SK-N-SH (cell line): ENCODE measurements around the gene CASKIN2. TPM values are rescaled to one million over a fixed set of nuclear protein-coding genes. Genes with fewer than 3 reads are reported as not detected.

ENCODE experiments used
- CTCF ChIA-PET: fragments of 300-600, 350-600 bp; formaldehyde crosslinking; extraction: SDS; loops from one replicate; lab custom pipeline; 2021; lab: Yijun Ruan, JAX
- POLR2A ChIA-PET: fragments of 350-600 bp; sonication (Branson Sonifier 250); formaldehyde crosslinking; extraction: SDS; loops from one replicate; lab custom pipeline; 2020; ENCODE audit warnings: antibody characterized with exemption, inconsistent platforms; lab: Yijun Ruan, JAX
- DNase-seq: peaks from one replicate; pipeline ENCODE4 v3.0.0; 2012
- H2AFZ ChIP-seq: fragments of 200-600 bp; sonication (generic); 2 replicates; pipeline ENCODE4 v1.8.1; 2016; ENCODE audit warnings: antibody characterized with exemption, mild to moderate bottlenecking, low read depth
- H3F3A ChIP-seq: fragments of 200-600 bp; sonication (generic); replicated peaks from 2 replicates; pipeline ENCODE3; 2016; ENCODE audit warnings: antibody characterized with exemption, mild to moderate bottlenecking; ENCODE audit not compliant: insufficient read depth
- H3K27ac ChIP-seq, 2 experiments: fragments of 200-500 bp in 1 of 2; fragments of 200-600 bp in 1 of 2; sonication (Bioruptor generic) in 1 of 2; sonication (generic), shearing (Covaris generic) in 1 of 2; 2 replicates each; pipeline versions ENCODE4 v1.5.1 to v1.6.1; 2014 to 2016; ENCODE audit warnings: low read depth in 2 of 2, inconsistent platforms in 1 of 2, low read length in 1 of 2, mild to moderate bottlenecking in 1 of 2, mixed read lengths in 1 of 2
- H3K27me3 ChIP-seq: fragments of 200-600 bp; sonication (generic), shearing (Covaris generic); 2 replicates; pipeline ENCODE4 v1.6.1; 2016; ENCODE audit warnings: mixed run types; ENCODE audit not compliant: insufficient read depth
- H3K36me3 ChIP-seq, 2 experiments: fragments of 200-500 bp in 1 of 2; fragments of 200-600 bp in 1 of 2; sonication (Bioruptor generic) in 1 of 2; sonication (generic) in 1 of 2; replicated peaks in 1 of 2; 2 replicates each; pipeline versions ENCODE3 to v1.5.1; 2014 to 2016; ENCODE audit warnings: low read length in 1 of 2, mild to moderate bottlenecking in 1 of 2; ENCODE audit not compliant: insufficient read depth in 2 of 2, control insufficient read depth in 1 of 2
- H3K4me1 ChIP-seq, 2 experiments: fragments of 200-500 bp in 1 of 2; fragments of 200-600 bp in 1 of 2; sonication (Bioruptor generic) in 1 of 2; sonication (generic), shearing (Covaris generic) in 1 of 2; 2 replicates each; pipeline versions ENCODE4 v1.5.1 to v1.6.1; 2014 to 2016; ENCODE audit warnings: low read depth in 1 of 2, low read length in 1 of 2, mixed run types in 1 of 2; ENCODE audit not compliant: insufficient read depth in 2 of 2, control insufficient read depth in 1 of 2
- H3K4me2 ChIP-seq: fragments of 200-600 bp; sonication (generic), shearing (Covaris generic); 2 replicates; pipeline ENCODE4 v1.6.1; 2017; ENCODE audit warnings: mixed run types
- H3K4me3 ChIP-seq, 2 experiments: fragments of 200-500 bp in 1 of 2; fragments of 200-600 bp in 1 of 2; sonication (Bioruptor generic) in 1 of 2; sonication (generic), shearing (Covaris generic) in 1 of 2; 2 replicates each; pipeline versions ENCODE4 v1.5.1 to v1.8.1; 2014 to 2016; ENCODE audit warnings: low read depth in 2 of 2, inconsistent platforms in 1 of 2, low read length in 1 of 2, mild to moderate bottlenecking in 1 of 2, mixed read lengths in 1 of 2, moderate library complexity in 1 of 2
- H3K79me2 ChIP-seq: fragments of 200-600 bp; sonication (generic); 2 replicates; pipeline ENCODE4 v1.8.1; 2017; ENCODE audit warnings: mild to moderate bottlenecking; ENCODE audit not compliant: insufficient read depth
- H3K9ac ChIP-seq: fragments of 200-600 bp; sonication (generic); 2 replicates; pipeline ENCODE4 v1.6.1; 2017; ENCODE audit warnings: mixed run types
- H3K9me2 ChIP-seq: fragments of 200-600 bp; sonication (generic); 2 replicates; pipeline ENCODE4 v1.6.1; 2017; ENCODE audit warnings: mixed run types
- H3K9me3 ChIP-seq: fragments of 200-600 bp; sonication (generic); 2 replicates; pipeline ENCODE4 v1.6.1; 2017; ENCODE audit warnings: mixed run types, mild to moderate bottlenecking, moderate library complexity
- H4K20me1 ChIP-seq: fragments of 200-600 bp; sonication (generic); 2 replicates; pipeline ENCODE4 v1.6.1; 2017; ENCODE audit warnings: mild to moderate bottlenecking, mixed run types; ENCODE audit not compliant: insufficient read depth
- CHD2 ChIP-seq: fragments of 150-350 bp; IDR thresholded peaks from 2 replicates; pipeline ENCODE4 v1.6.1; 2018; ENCODE audit warnings: low read length; ENCODE audit not compliant: partially characterized antibody
- CTCF ChIP-seq: fragments of 200-600 bp; sonication (generic); IDR thresholded peaks from 2 replicates; pipeline ENCODE4 v1.6.1; 2017; ENCODE audit warnings: antibody characterized with exemption, mild to moderate bottlenecking, moderate library complexity
- EP300 ChIP-seq, 2 experiments: IDR thresholded peaks; 2 replicates each; pipeline versions ENCODE4 v1.4.0 to v1.6.1; 2012; ENCODE audit warnings: borderline replicate concordance in 1 of 2, low read depth in 1 of 2, low read length in 1 of 2
- FOXM1 ChIP-seq: IDR thresholded peaks from 2 replicates; pipeline ENCODE4 v1.4.0; 2012; ENCODE audit warnings: low read depth, mild to moderate bottlenecking
- GABPA ChIP-seq: IDR thresholded peaks from 2 replicates; pipeline ENCODE4 v1.4.0; 2012; ENCODE audit warnings: low read depth, mild to moderate bottlenecking
- JUND ChIP-seq: IDR thresholded peaks from 2 replicates; pipeline ENCODE4 v1.4.0; 2012
- MEF2A ChIP-seq: IDR thresholded peaks from 2 replicates; pipeline ENCODE4 v1.4.0; 2012; ENCODE audit warnings: low read depth, borderline replicate concordance
- NRF1 ChIP-seq: IDR thresholded peaks from 2 replicates; pipeline ENCODE4 v1.6.1; 2012; ENCODE audit warnings: low read depth, mild to moderate bottlenecking, low read length
- POLR2AphosphoS5 ChIP-seq: IDR thresholded peaks from 2 replicates; pipeline ENCODE4 v1.6.1; 2012; ENCODE audit warnings: low read depth, low read length
- RAD21 ChIP-seq: IDR thresholded peaks from 2 replicates; pipeline ENCODE4 v1.6.1; 2012; ENCODE audit warnings: mild to moderate bottlenecking, low read length
- REST ChIP-seq: IDR thresholded peaks from 2 replicates; pipeline ENCODE4 v1.6.1; 2012; ENCODE audit warnings: mild to moderate bottlenecking, low read depth, low read length, moderate library complexity
- RFX5 ChIP-seq: IDR thresholded peaks from 2 replicates; pipeline ENCODE4 v1.6.1; 2012; ENCODE audit warnings: mild to moderate bottlenecking, improper control_type of control experiment, low read length
- SMC3 ChIP-seq: IDR thresholded peaks from 2 replicates; pipeline ENCODE4 v1.6.1; 2012; ENCODE audit warnings: low read depth, low read length, improper control_type of control experiment
- TEAD4 ChIP-seq: IDR thresholded peaks from 2 replicates; pipeline ENCODE4 v1.4.0; 2012; ENCODE audit warnings: mild to moderate bottlenecking, borderline replicate concordance; ENCODE audit not compliant: insufficient read depth
- YY1 ChIP-seq: IDR thresholded peaks from 2 replicates; pipeline ENCODE4 v1.4.0; 2012; ENCODE audit warnings: low read depth, mild to moderate bottlenecking
- WGBS: methylation state at CpG from one replicate; pipeline ENCODE4 v1.1.6; 2017; ENCODE audit warnings: low lambda C conversion rate; 5-methylcytosine and 5-hydroxymethylcytosine counted together
- polyA plus RNA-seq, 3 experiments: library from polyadenylated mRNA; depleted of rRNA; stranded (reverse); fragments of >200 nt; gene quantifications; 2 replicates each; pipeline ENCODE4 v1.2.3, GENCODE V29; 2012
- TF ChIP-seq, protein P1 (sequence below): IDR thresholded peaks from 2 replicates; pipeline ENCODE4; 2012
- TF ChIP-seq, protein P2 (sequence below): IDR thresholded peaks from 2 replicates; pipeline ENCODE4 v1.4.0; 2012; ENCODE audit warnings: low read depth
- TF ChIP-seq, protein P3 (sequence below): fragments of 150-350 bp; IDR thresholded peaks from 2 replicates; pipeline ENCODE4 v1.6.1; 2017; ENCODE audit warnings: antibody characterized with exemption, low read length, low read depth, borderline replicate concordance
- TF ChIP-seq, protein P4 (sequence below): fragments of 150-350 bp; IDR thresholded peaks from 2 replicates; pipeline ENCODE4 v1.6.1; 2016; ENCODE audit warnings: mild to moderate bottlenecking, low read depth, low read length

Gene CASKIN2
- polyA plus RNA-seq, 1 of the 3 experiments (the other 2 are of a cell fraction): 6.5 TPM

DNA sequence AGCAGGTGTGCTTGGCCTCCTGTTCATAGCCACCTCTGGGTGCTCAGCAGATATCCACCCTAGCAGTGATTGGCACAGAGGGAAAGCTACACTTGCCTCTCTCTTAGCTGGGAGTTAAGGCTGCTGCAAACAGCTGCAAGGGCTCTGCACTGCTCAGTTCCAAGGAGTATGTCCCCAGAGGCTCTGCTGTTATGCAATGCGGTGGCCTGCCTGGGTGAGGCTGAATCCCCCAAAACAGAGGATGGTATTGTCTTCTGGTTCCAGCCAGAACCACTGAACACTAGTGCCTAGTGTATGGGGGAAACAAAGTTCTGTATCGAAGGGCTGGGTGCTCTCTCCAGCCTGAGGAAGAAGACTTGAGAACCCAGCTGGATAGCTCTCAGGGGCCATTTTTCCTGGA is 42.1 kb downstream of the CASKIN2 start:
- POLR2A ChIA-PET: interaction anchor here (0.9 to 1.4 kb wide), 2 partner anchors 11 to 16 kb away, joined by 4 read pairs; no protein-coding TSS in a partner anchor
- Histone ChIP-seq H3K9ac (no peak overlapping the region), H3K36me3 (peaks cover 21 to 23% of the 10 kb centered on the region in 2 experiments), H2AFZ (no peak overlapping the region), H3K4me3 (no peak overlapping the region), H3K79me2 (peaks cover 8% of the 10 kb centered on the region; the same call in 1 of the 2 replicates), H3F3A (no peaks in the 10 kb centered on the region), H3K27ac (no peak overlapping the region), H3K27me3 (no peaks in the 10 kb centered on the region), H3K9me2 (no peaks in the 10 kb centered on the region), H4K20me1 (peaks cover 13% of the 10 kb centered on the region; the same call in 1 of the 2 replicates), H3K9me3 (no peaks in the 10 kb centered on the region), H3K4me2 (no peak overlapping the region), H3K4me1 (no peaks in the 10 kb centered on the region)
- 100% methylated on average over 2 of the region's 2 CpGs for WGBS
- CTCF ChIA-PET: interaction anchor here (1.0 to 2.8 kb wide), 2 partner anchors 43 to 45 kb away, joined by 3 to 7 read pairs; partner anchors contain the start of gene TSEN54
- no peak for DNase-seq
- TF ChIP-seq EP300 (IDR thresholded peaks at IDR 0.05; ENCODE audit: borderline replicate concordance in 1 of 2, low read depth in 1 of 2, low read length in 1 of 2) (no peak), FOXM1 (no peak), CTCF (no peak), POLR2AphosphoS5 (no peak), CHD2 (no peak), MEF2A (no peak), JUND (no peak), REST (no peak), GABPA (no peak), NRF1 (no peak), TEAD4 (no peak), RAD21 (no peak), SMC3 (no peak), RFX5 (no peak), YY1 (no peak)
- TF ChIP-seq, protein P1, sequence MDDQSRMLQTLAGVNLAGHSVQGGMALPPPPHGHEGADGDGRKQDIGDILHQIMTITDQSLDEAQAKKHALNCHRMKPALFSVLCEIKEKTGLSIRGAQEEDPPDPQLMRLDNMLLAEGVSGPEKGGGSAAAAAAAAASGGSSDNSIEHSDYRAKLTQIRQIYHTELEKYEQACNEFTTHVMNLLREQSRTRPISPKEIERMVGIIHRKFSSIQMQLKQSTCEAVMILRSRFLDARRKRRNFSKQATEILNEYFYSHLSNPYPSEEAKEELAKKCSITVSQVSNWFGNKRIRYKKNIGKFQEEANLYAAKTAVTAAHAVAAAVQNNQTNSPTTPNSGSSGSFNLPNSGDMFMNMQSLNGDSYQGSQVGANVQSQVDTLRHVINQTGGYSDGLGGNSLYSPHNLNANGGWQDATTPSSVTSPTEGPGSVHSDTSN: no peak
- TF ChIP-seq, protein P2, sequence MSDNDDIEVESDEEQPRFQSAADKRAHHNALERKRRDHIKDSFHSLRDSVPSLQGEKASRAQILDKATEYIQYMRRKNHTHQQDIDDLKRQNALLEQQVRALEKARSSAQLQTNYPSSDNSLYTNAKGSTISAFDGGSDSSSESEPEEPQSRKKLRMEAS: no peak
- TF ChIP-seq, protein P3, sequence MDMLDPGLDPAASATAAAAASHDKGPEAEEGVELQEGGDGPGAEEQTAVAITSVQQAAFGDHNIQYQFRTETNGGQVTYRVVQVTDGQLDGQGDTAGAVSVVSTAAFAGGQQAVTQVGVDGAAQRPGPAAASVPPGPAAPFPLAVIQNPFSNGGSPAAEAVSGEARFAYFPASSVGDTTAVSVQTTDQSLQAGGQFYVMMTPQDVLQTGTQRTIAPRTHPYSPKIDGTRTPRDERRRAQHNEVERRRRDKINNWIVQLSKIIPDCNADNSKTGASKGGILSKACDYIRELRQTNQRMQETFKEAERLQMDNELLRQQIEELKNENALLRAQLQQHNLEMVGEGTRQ: no peak
- TF ChIP-seq, protein P4, sequence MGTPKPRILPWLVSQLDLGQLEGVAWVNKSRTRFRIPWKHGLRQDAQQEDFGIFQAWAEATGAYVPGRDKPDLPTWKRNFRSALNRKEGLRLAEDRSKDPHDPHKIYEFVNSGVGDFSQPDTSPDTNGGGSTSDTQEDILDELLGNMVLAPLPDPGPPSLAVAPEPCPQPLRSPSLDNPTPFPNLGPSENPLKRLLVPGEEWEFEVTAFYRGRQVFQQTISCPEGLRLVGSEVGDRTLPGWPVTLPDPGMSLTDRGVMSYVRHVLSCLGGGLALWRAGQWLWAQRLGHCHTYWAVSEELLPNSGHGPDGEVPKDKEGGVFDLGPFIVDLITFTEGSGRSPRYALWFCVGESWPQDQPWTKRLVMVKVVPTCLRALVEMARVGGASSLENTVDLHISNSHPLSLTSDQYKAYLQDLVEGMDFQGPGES: no peak
